HCT116 (cell line): ENCODE data around the gene RPS6KA2. TPM values are rescaled to one million over a fixed set of nuclear protein-coding genes. Genes with fewer than 3 reads are reported as not detected.

ENCODE experiments used
- ATAC-seq: fragments of 200-7000 bp; cut with Tn5 transposase; 2 replicates; pipeline ENCODE4 v1.9.1; 2020; ENCODE audit warnings: mild to moderate bottlenecking, moderate library complexity
- BruUV-seq: library from RNA; stranded (reverse); fragments of 400-500 nt; replicated peaks from 2 replicates; lab custom pipeline; 2021; lab: Mats Ljungman, UMichigan
- CTCF ChIA-PET: fragments of 300-600 bp; sonication (Branson Sonifier 250); formaldehyde crosslinking; loops from one replicate; lab custom pipeline; 2021; ENCODE audit warnings: antibody characterized with exemption; lab: Charles Lee
- POLR2A ChIA-PET: fragments of 300-600, 350-600 bp; sonication (Branson Sonifier 250); formaldehyde crosslinking; loops from one replicate; lab custom pipeline; 2021; ENCODE audit warnings: antibody characterized with exemption; lab: Charles Lee
- RAD21 ChIA-PET, 2 experiments: fragments of 300-600 bp; sonication (Branson Sonifier 250); formaldehyde crosslinking; loops; one replicate each; lab custom pipeline; 2023; ENCODE audit warnings: low total read pairs in 2 of 2; ENCODE audit not compliant: uncharacterized antibody in 2 of 2, unreplicated experiment in 2 of 2, low non-redundant PET in 1 of 2; lab: Charles Lee
- DNase-seq: peaks from one replicate; pipeline ENCODE4 v3.0.0-alpha.2; 2010; ENCODE audit warnings: low read depth, low spot score
- H2AFZ ChIP-seq: fragments of 200-600 bp; shearing (Covaris generic), sonication (generic); 2 replicates; pipeline ENCODE4 v1.6.1; 2017; ENCODE audit warnings: low read depth, mixed run types, mixed read lengths, antibody characterized with exemption, low read length; ENCODE audit not compliant: poor library complexity, severe bottlenecking
- H3K27ac ChIP-seq: 2 replicates; pipeline ENCODE4 v1.5.1; 2012; ENCODE audit warnings: low read depth, low read length
- H3K27me3 ChIP-seq: fragments of 200-600 bp; sonication (generic); 2 replicates; pipeline ENCODE4 v1.6.1; 2016; ENCODE audit warnings: mixed run types, low read length, mixed read lengths; ENCODE audit not compliant: insufficient read depth
- H3K36me3 ChIP-seq, 2 experiments: fragments of 200-500 bp in 1 of 2; fragments of 200-600 bp in 1 of 2; sonication (Bioruptor generic) in 1 of 2; sonication (generic) in 1 of 2; 2 replicates each; pipeline versions ENCODE4 v1.5.1 to v1.6.1; 2014 to 2016; ENCODE audit warnings: low read length in 2 of 2, inconsistent platforms in 1 of 2, mixed read lengths in 1 of 2, mixed run types in 1 of 2; ENCODE audit not compliant: insufficient read depth in 2 of 2, control insufficient read depth in 1 of 2
- H3K4me1 ChIP-seq, 2 experiments: fragments of 200-600 bp in 1 of 2; sonication (generic) in 1 of 2; 2 replicates each; pipeline versions ENCODE4 v1.5.1 to v1.6.1; 2012 to 2017; ENCODE audit warnings: low read length in 2 of 2, inconsistent platforms in 1 of 2, mild to moderate bottlenecking in 1 of 2, mixed read lengths in 1 of 2, mixed run types in 1 of 2, moderate library complexity in 1 of 2; ENCODE audit not compliant: insufficient read depth in 2 of 2, control insufficient read depth in 1 of 2
- H3K4me2 ChIP-seq: fragments of 200-600 bp; sonication (generic); 2 replicates; pipeline ENCODE4 v1.6.1; 2017; ENCODE audit warnings: mixed run types, low read length, mixed read lengths
- H3K4me3 ChIP-seq, 2 experiments: fragments of 200-600 bp in 1 of 2; sonication (generic) in 1 of 2; replicated peaks in 1 of 2; 2 replicates each; pipeline ENCODE4 v1.5.1; 2011 to 2016; ENCODE audit warnings: low read length in 2 of 2, control low read depth in 1 of 2, low read depth in 1 of 2, mild to moderate bottlenecking in 1 of 2, mixed read lengths in 1 of 2, mixed run types in 1 of 2
- H3K79me2 ChIP-seq: fragments of 200-600 bp; sonication (generic); 2 replicates; pipeline ENCODE4 v1.6.1; 2017; ENCODE audit warnings: mild to moderate bottlenecking, mixed run types, low read length, moderate library complexity, mixed read lengths; ENCODE audit not compliant: insufficient read depth
- H3K9ac ChIP-seq: fragments of 200-600 bp; sonication (generic); 2 replicates; pipeline ENCODE4 v1.6.1; 2016; ENCODE audit warnings: low read length, mixed read lengths
- H3K9me2 ChIP-seq: fragments of 200-600 bp; sonication (generic), shearing (Covaris generic); 2 replicates; pipeline ENCODE4 v1.6.1; 2017; ENCODE audit warnings: mixed run types, mild to moderate bottlenecking, moderate library complexity; ENCODE audit not compliant: insufficient read depth
- H3K9me3 ChIP-seq, 2 experiments: fragments of 200-500 bp in 1 of 2; fragments of 200-600 bp in 1 of 2; sonication (Bioruptor generic) in 1 of 2; sonication (generic) in 1 of 2; 2 replicates each; pipeline ENCODE4 v1.6.1; 2014 to 2017; ENCODE audit warnings: low read length in 2 of 2, mixed read lengths in 2 of 2, inconsistent platforms in 1 of 2, low read depth in 1 of 2, mild to moderate bottlenecking in 1 of 2, mixed run types in 1 of 2, moderate library complexity in 1 of 2; ENCODE audit not compliant: control insufficient read depth in 1 of 2, insufficient read depth in 1 of 2
- H4K20me1 ChIP-seq: fragments of 200-600 bp; sonication (generic), shearing (Covaris generic); 2 replicates; pipeline ENCODE4 v1.6.1; 2017; ENCODE audit warnings: mixed run types, mild to moderate bottlenecking, moderate library complexity; ENCODE audit not compliant: insufficient read depth
- CBX3 ChIP-seq: IDR thresholded peaks from 2 replicates; pipeline ENCODE4 v1.6.1; 2012; ENCODE audit warnings: low read depth
- CEBPB ChIP-seq: IDR thresholded peaks from 2 replicates; pipeline ENCODE4 v1.6.1; 2012; ENCODE audit warnings: low read depth
- EGR1 ChIP-seq: IDR thresholded peaks from 2 replicates; pipeline ENCODE4 v1.6.1; 2012; ENCODE audit warnings: low read depth
- ELF1 ChIP-seq: IDR thresholded peaks from 2 replicates; pipeline ENCODE4 v1.6.1; 2012; ENCODE audit warnings: low read depth, borderline replicate concordance
- EZH2 ChIP-seq: fragments of 200-600 bp; sonication (generic); IDR thresholded peaks from 2 replicates; pipeline ENCODE4 v1.6.1; 2017; ENCODE audit warnings: antibody characterized with exemption, mixed run types
- EZH2phosphoT487 ChIP-seq: fragments of 200-600 bp; IDR thresholded peaks from 2 replicates; pipeline ENCODE4 v1.6.1; 2018; ENCODE audit warnings: antibody characterized with exemption, borderline replicate concordance
- JUND ChIP-seq: IDR thresholded peaks from 2 replicates; pipeline ENCODE4 v1.6.1; 2012
- POLR2A ChIP-seq: IDR thresholded peaks from 2 replicates; pipeline ENCODE4 v1.7.0; 2011; ENCODE audit warnings: borderline replicate concordance; ENCODE audit not compliant: insufficient read depth, insufficient read length; ENCODE audit errors: extremely low read depth
- POLR2AphosphoS5 ChIP-seq: IDR thresholded peaks from 2 replicates; pipeline ENCODE4 v1.6.1; 2011; ENCODE audit warnings: mild to moderate bottlenecking, low read depth, low read length, moderate library complexity
- RAD21 ChIP-seq: IDR thresholded peaks from 2 replicates; pipeline ENCODE4 v1.6.1; 2012; ENCODE audit warnings: low read depth, mild to moderate bottlenecking
- SP1 ChIP-seq: IDR thresholded peaks from 2 replicates; pipeline ENCODE4 v1.6.1; 2012; ENCODE audit warnings: low read depth
- SRF ChIP-seq: IDR thresholded peaks from 2 replicates; pipeline ENCODE4 v1.6.1; 2012; ENCODE audit warnings: low read depth
- TCF7L2 ChIP-seq: IDR thresholded peaks from 2 replicates; pipeline ENCODE4 v1.7.0; 2011; ENCODE audit warnings: borderline replicate concordance, inconsistent platforms; ENCODE audit not compliant: insufficient read depth, insufficient read length; ENCODE audit errors: extremely low read depth
- ZNF274 ChIP-seq: fragments of 200-500 bp; sonication (Bioruptor generic); IDR thresholded peaks from 2 replicates; pipeline ENCODE4 v1.6.1; 2014; ENCODE audit warnings: mild to moderate bottlenecking, low read depth, low read length, inconsistent platforms
- intact Hi-C: fragments of 100-400 bp; cut with micrococcal nuclease; formaldehyde crosslinking; loops from 2 replicates; pipeline ENCODE4 v1.10.0; 2022
- total RNA-seq: library from RNA; stranded (reverse); gene quantifications from one replicate; pipeline ENCODE4 v1.2.1, GENCODE V29; 2021; ENCODE audit not compliant: unreplicated experiment
- TF ChIP-seq, protein P1 (sequence below), 3 experiments: fragments of 200-600 bp in 1 of 3; sonication (generic) in 1 of 3; IDR thresholded peaks in 2 of 3; conservative IDR thresholded peaks in 1 of 3; 2 replicates each; pipeline ENCODE4 v1.5.1; 2012 to 2017; ENCODE audit warnings: low read depth in 2 of 3, low read length in 2 of 3, antibody characterized with exemption in 1 of 3, borderline replicate concordance in 1 of 3, control low read depth in 1 of 3, mild to moderate bottlenecking in 1 of 3, mixed read lengths in 1 of 3, mixed run types in 1 of 3, moderate library complexity in 1 of 3; ENCODE audit not compliant: insufficient read depth in 1 of 3
- TF ChIP-seq, protein P2 (sequence below): IDR thresholded peaks from 2 replicates; pipeline ENCODE4 v1.6.1; 2012
- TF ChIP-seq, protein P3 (sequence below): IDR thresholded peaks from 2 replicates; pipeline ENCODE4 v1.6.1; 2011; ENCODE audit warnings: mild to moderate bottlenecking, low read length, moderate library complexity; ENCODE audit not compliant: insufficient replicate concordance; ENCODE audit errors: extremely low read depth
- TF ChIP-seq, protein P4 (sequence below): IDR thresholded peaks from 2 replicates; pipeline ENCODE4 v1.6.1; 2012; ENCODE audit warnings: low read depth

The RPS6KA2 gene
- total RNA-seq, 1 experiment from 2014 or later = 8.5 TPM

DNA sequence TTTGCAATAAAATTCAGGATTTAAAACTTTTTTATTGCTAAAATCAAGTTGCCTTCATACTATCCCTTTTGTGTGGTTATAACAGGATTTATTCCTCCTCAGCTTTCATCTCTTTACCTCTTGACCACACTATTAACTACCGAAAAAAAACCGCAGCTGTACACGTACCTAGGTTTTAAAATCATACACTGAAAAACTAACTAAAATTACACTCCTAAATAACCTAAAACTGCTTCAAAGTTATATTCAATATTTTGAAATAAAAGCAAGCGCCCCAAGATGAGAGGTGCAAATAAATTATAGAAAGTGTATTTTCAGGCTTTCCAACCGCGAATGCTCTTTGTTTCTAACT, 245.7 kb downstream of the RPS6KA2 start:
- no peaks in the 10 kb centered on the region for H3K9me2 ChIP-seq
- ChIA-PET RAD21 (interaction anchor here in 1 of 2 experiments (0.7 kb wide), 1 partner anchor 86 kb away, joined by 3 read pairs; no protein-coding TSS in a partner anchor), CTCF (interaction anchor here (0.6 to 1.5 kb wide), 9 partner anchors 10 to 269 kb away, joined by 3 to 8 read pairs (median 4); no protein-coding TSS in a partner anchor), POLR2A (no interaction called here)
- no peaks in the 10 kb centered on the region for H4K20me1 ChIP-seq
- peak overlapping the region; percentile 69 to 70 for H3K4me3 ChIP-seq
- intact Hi-C loops = loop anchor here (5.0 kb wide), 1 partner anchor 104 kb away; no protein-coding TSS in a partner anchor
- DNase-seq (no peak), ATAC-seq (no peak)
- H3K4me1 ChIP-seq = peaks cover 4 to 17% of the 10 kb centered on the region in 2 experiments; a peak in 3 of 4 replicates
- peak overlapping the region; percentile 59 for H3K9ac ChIP-seq
- H3K27me3 ChIP-seq = no peaks in the 10 kb centered on the region
- H2AFZ ChIP-seq = peak overlapping the region; percentile 90
- BruUV-seq = TSS peak; percentile 52
- H3K27ac ChIP-seq = no peak overlapping the region
- TF ChIP-seq RAD21 (no peak), TCF7L2 (no peak), CBX3 (no peak), JUND (no peak), EGR1 (no peak), POLR2A (no peak), CEBPB (no peak), SRF (no peak), ELF1 (no peak), ZNF274 (no peak), POLR2AphosphoS5 (no peak), EZH2phosphoT487 (no peak), EZH2 (no peak), SP1 (no peak)
- TF ChIP-seq, protein P1, sequence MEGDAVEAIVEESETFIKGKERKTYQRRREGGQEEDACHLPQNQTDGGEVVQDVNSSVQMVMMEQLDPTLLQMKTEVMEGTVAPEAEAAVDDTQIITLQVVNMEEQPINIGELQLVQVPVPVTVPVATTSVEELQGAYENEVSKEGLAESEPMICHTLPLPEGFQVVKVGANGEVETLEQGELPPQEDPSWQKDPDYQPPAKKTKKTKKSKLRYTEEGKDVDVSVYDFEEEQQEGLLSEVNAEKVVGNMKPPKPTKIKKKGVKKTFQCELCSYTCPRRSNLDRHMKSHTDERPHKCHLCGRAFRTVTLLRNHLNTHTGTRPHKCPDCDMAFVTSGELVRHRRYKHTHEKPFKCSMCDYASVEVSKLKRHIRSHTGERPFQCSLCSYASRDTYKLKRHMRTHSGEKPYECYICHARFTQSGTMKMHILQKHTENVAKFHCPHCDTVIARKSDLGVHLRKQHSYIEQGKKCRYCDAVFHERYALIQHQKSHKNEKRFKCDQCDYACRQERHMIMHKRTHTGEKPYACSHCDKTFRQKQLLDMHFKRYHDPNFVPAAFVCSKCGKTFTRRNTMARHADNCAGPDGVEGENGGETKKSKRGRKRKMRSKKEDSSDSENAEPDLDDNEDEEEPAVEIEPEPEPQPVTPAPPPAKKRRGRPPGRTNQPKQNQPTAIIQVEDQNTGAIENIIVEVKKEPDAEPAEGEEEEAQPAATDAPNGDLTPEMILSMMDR (IDR thresholded peaks at IDR 0.05 in 2 of 3, conservative IDR thresholded peaks at IDR 0.05 in 1 of 3; ENCODE audit: borderline replicate concordance in 1 of 3, insufficient read depth in 1 of 3, low read depth in 2 of 3, low read length in 2 of 3) = no peak
- TF ChIP-seq, protein P2, sequence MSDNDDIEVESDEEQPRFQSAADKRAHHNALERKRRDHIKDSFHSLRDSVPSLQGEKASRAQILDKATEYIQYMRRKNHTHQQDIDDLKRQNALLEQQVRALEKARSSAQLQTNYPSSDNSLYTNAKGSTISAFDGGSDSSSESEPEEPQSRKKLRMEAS = no peak
- TF ChIP-seq, protein P3, sequence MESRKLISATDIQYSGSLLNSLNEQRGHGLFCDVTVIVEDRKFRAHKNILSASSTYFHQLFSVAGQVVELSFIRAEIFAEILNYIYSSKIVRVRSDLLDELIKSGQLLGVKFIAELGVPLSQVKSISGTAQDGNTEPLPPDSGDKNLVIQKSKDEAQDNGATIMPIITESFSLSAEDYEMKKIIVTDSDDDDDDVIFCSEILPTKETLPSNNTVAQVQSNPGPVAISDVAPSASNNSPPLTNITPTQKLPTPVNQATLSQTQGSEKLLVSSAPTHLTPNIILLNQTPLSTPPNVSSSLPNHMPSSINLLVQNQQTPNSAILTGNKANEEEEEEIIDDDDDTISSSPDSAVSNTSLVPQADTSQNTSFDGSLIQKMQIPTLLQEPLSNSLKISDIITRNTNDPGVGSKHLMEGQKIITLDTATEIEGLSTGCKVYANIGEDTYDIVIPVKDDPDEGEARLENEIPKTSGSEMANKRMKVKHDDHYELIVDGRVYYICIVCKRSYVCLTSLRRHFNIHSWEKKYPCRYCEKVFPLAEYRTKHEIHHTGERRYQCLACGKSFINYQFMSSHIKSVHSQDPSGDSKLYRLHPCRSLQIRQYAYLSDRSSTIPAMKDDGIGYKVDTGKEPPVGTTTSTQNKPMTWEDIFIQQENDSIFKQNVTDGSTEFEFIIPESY = no peak
- TF ChIP-seq, protein P4, sequence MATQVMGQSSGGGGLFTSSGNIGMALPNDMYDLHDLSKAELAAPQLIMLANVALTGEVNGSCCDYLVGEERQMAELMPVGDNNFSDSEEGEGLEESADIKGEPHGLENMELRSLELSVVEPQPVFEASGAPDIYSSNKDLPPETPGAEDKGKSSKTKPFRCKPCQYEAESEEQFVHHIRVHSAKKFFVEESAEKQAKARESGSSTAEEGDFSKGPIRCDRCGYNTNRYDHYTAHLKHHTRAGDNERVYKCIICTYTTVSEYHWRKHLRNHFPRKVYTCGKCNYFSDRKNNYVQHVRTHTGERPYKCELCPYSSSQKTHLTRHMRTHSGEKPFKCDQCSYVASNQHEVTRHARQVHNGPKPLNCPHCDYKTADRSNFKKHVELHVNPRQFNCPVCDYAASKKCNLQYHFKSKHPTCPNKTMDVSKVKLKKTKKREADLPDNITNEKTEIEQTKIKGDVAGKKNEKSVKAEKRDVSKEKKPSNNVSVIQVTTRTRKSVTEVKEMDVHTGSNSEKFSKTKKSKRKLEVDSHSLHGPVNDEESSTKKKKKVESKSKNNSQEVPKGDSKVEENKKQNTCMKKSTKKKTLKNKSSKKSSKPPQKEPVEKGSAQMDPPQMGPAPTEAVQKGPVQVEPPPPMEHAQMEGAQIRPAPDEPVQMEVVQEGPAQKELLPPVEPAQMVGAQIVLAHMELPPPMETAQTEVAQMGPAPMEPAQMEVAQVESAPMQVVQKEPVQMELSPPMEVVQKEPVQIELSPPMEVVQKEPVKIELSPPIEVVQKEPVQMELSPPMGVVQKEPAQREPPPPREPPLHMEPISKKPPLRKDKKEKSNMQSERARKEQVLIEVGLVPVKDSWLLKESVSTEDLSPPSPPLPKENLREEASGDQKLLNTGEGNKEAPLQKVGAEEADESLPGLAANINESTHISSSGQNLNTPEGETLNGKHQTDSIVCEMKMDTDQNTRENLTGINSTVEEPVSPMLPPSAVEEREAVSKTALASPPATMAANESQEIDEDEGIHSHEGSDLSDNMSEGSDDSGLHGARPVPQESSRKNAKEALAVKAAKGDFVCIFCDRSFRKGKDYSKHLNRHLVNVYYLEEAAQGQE = no peak
- no peaks in the 10 kb centered on the region for H3K36me3 ChIP-seq
- H3K4me2 ChIP-seq = peak overlapping the region; percentile 100
- H3K79me2 ChIP-seq = no peaks in the 10 kb centered on the region
- H3K9me3 ChIP-seq = no peaks in the 10 kb centered on the region
